ENCODE data around the gene SLC1A2. TPM values are rescaled to one million over a fixed set of nuclear protein-coding genes. Genes with fewer than 3 reads are reported as not detected.
A peak's percentile ranks its signal among the peaks of the same experiment; 100 is the strongest.

The SLC1A2 gene
- total RNA-seq, 1 donor from 2014 or later: 228 TPM

- no peak for DNase-seq
Observed at GRCh38 chr11:35376118-35376510, 43.2 kb downstream of the SLC1A2 start.

- no peak for DNase-seq
Observed at GRCh38 chr11:35375332-35376117, 43.8 kb downstream of the SLC1A2 start.

- no peak for DNase-seq
Observed at GRCh38 chr11:35373284-35373933, 45.9 kb downstream of the SLC1A2 start.

GRCh38 chr11:35372565-35373283 lies 46.6 kb downstream of the SLC1A2 start:
- no peak for DNase-seq

- no peak for DNase-seq
Observed at GRCh38 chr11:35367491-35367890, 51.9 kb downstream of the SLC1A2 start.

GRCh38 chr11:35366798-35367197 lies 52.6 kb downstream of the SLC1A2 start:
- no peak for DNase-seq

- no peak for DNase-seq
Observed at GRCh38 chr11:35365961-35366360, 53.4 kb downstream of the SLC1A2 start.

- no peak for DNase-seq
Observed at GRCh38 chr11:35365395-35365794, 54.0 kb downstream of the SLC1A2 start.

GRCh38 chr11:35363854-35364780 lies 55.2 kb downstream of the SLC1A2 start:
- DNase-seq: peak; percentile 31

GRCh38 chr11:35363246-35363801 lies 56.0 kb downstream of the SLC1A2 start:
- no peak for DNase-seq

GRCh38 chr11:35362521-35362980 lies 56.8 kb downstream of the SLC1A2 start:
- no peak for DNase-seq

- no peak for DNase-seq
Observed at GRCh38 chr11:35360055-35360530, 59.3 kb downstream of the SLC1A2 start.

- no peak for DNase-seq
Observed at GRCh38 chr11:35359321-35360054, 59.9 kb downstream of the SLC1A2 start.

- DNase-seq: no peak
Observed at GRCh38 chr11:35358391-35358790, 61.0 kb downstream of the SLC1A2 start.

GRCh38 chr11:35357923-35358322 lies 61.4 kb downstream of the SLC1A2 start:
- DNase-seq: no peak

- DNase-seq: no peak
Observed at GRCh38 chr11:35355102-35355749, 64.1 kb downstream of the SLC1A2 start.

GRCh38 chr11:35354644-35355043 lies 64.7 kb downstream of the SLC1A2 start:
- no peak for DNase-seq

- DNase-seq: no peak
Observed at GRCh38 chr11:35352077-35352888, 67.1 kb downstream of the SLC1A2 start.

- no peak for DNase-seq
Observed at GRCh38 chr11:35349897-35350296, 69.5 kb downstream of the SLC1A2 start.
